H1 (cell line): ENCODE results near the gene MRC2. TPM values are rescaled to one million over a fixed set of nuclear protein-coding genes. Genes with fewer than 3 reads are reported as not detected.

ENCODE experiments used
- CTCF ChIA-PET: fragments of 300-600 bp; sonication (Branson Sonifier 250); formaldehyde crosslinking; loops from one replicate; lab custom pipeline; 2021; ENCODE audit not compliant: partially characterized antibody; lab: Charles Lee
- POLR2A ChIA-PET: fragments of 300-600 bp; sonication (Branson Sonifier 250); formaldehyde crosslinking; loops from one replicate; lab custom pipeline; 2021; ENCODE audit warnings: inconsistent platforms; ENCODE audit not compliant: partially characterized antibody; lab: Charles Lee
- DNase-seq, 2 experiments: peaks; one replicate each; pipeline versions ENCODE4 v3.0.0 to v3.0.0-alpha.2; 2010 to 2022; ENCODE audit warnings: low spot score in 2 of 2, low read depth in 1 of 2, mixed read lengths in 1 of 2
- FAIRE-seq: peaks from 2 replicates; lab custom pipeline; 2011; peaks lifted over from hg19 to GRCh38; lab: Jason Lieb, UNC
- H2AFZ ChIP-seq: 2 replicates; pipeline ENCODE4 v1.8.1; 2012; ENCODE audit warnings: low read length, inconsistent platforms
- H2AK5ac ChIP-seq: 2 replicates; pipeline ENCODE4 v1.6.1; 2013; ENCODE audit warnings: low read depth, low read length
- H2BK120ac ChIP-seq: replicated peaks from 2 replicates; pipeline ENCODE3; 2013; ENCODE audit warnings: low read depth, low read length, inconsistent platforms
- H2BK12ac ChIP-seq: 2 replicates; pipeline ENCODE4 v1.6.1; 2013; ENCODE audit warnings: low read depth, low read length
- H2BK15ac ChIP-seq: 2 replicates; pipeline ENCODE4 v1.6.1; 2013; ENCODE audit warnings: low read length
- H2BK20ac ChIP-seq: 2 replicates; pipeline ENCODE4 v1.6.1; 2013; ENCODE audit warnings: low read length
- H2BK5ac ChIP-seq: 2 replicates; pipeline ENCODE4 v1.6.1; 2013; ENCODE audit warnings: low read depth, low read length
- H3K14ac ChIP-seq: 2 replicates; pipeline ENCODE4 v1.6.1; 2013; ENCODE audit warnings: inconsistent platforms; ENCODE audit not compliant: insufficient read length
- H3K18ac ChIP-seq: 2 replicates; pipeline ENCODE4 v1.6.1; 2013; ENCODE audit warnings: low read length; ENCODE audit errors: extremely low read depth
- H3K23ac ChIP-seq: 2 replicates; pipeline ENCODE4 v1.6.1; 2013; ENCODE audit warnings: inconsistent platforms; ENCODE audit not compliant: insufficient read length
- H3K23me2 ChIP-seq: 2 replicates; pipeline ENCODE4 v1.6.1; 2013; ENCODE audit warnings: low read depth, low read length
- H3K27ac ChIP-seq: 2 replicates; pipeline ENCODE4 v1.6.1; 2011; ENCODE audit warnings: low read depth, low read length, inconsistent platforms
- H3K27me3 ChIP-seq, 4 experiments: replicated peaks in 1 of 4; 1 replicate in 1 of 4; 2 replicates in 3 of 4; pipeline versions ENCODE4 v1.6.1 to v1.8.1; 2011 to 2013; ENCODE audit warnings: low read length in 3 of 4, mild to moderate bottlenecking in 3 of 4, inconsistent platforms in 2 of 4, mixed read lengths in 2 of 4, moderate library complexity in 1 of 4; ENCODE audit not compliant: control insufficient read depth in 3 of 4, insufficient read depth in 3 of 4; ENCODE audit errors: extremely low read depth in 1 of 4
- H3K36me3 ChIP-seq, 4 experiments: 2 replicates each; pipeline versions ENCODE4 v1.6.1 to v1.8.1; 2011 to 2013; ENCODE audit warnings: mild to moderate bottlenecking in 4 of 4, low read length in 3 of 4, moderate library complexity in 2 of 4, control low read depth in 1 of 4, inconsistent platforms in 1 of 4; ENCODE audit not compliant: insufficient read depth in 4 of 4, control insufficient read depth in 2 of 4
- H3K4ac ChIP-seq: replicated peaks from 2 replicates; pipeline ENCODE3; 2013; ENCODE audit warnings: low read length, low read depth, mixed read lengths, inconsistent platforms; ENCODE audit not compliant: insufficient read length
- H3K4me1 ChIP-seq, 4 experiments: replicated peaks in 1 of 4; 1 replicate in 1 of 4; 2 replicates in 3 of 4; pipeline versions ENCODE4 v1.6.1 to v1.8.1; 2011 to 2013; ENCODE audit warnings: low read length in 3 of 4, inconsistent platforms in 2 of 4, mixed read lengths in 1 of 4; ENCODE audit not compliant: insufficient read depth in 4 of 4, control insufficient read depth in 3 of 4
- H3K4me2 ChIP-seq, 2 experiments: 2 replicates each; pipeline versions ENCODE4 v1.6.1 to v1.8.1; 2011 to 2013; ENCODE audit warnings: low read depth in 2 of 2, low read length in 2 of 2, control low read depth in 1 of 2, inconsistent platforms in 1 of 2, mild to moderate bottlenecking in 1 of 2; ENCODE audit not compliant: insufficient read depth in 1 of 2
- H3K4me3 ChIP-seq, 4 experiments: fragments of 200-600, 300-600 bp in 1 of 4; sonication (generic), shearing (Covaris generic), sonication (Bioruptor Twin) in 1 of 4; 2 replicates each; pipeline versions ENCODE4 v1.5.1 to v1.8.1; 2011 to 2016; ENCODE audit warnings: low read length in 4 of 4, low read depth in 3 of 4, control low read depth in 2 of 4, inconsistent platforms in 2 of 4, mild to moderate bottlenecking in 2 of 4, mixed read lengths in 1 of 4, moderate library complexity in 1 of 4; ENCODE audit not compliant: insufficient read depth in 2 of 4; ENCODE audit errors: extremely low read depth in 1 of 4
- H3K56ac ChIP-seq: replicated peaks from 2 replicates; pipeline ENCODE3; 2013; ENCODE audit warnings: low read depth, mild to moderate bottlenecking, mixed read lengths, low read length, inconsistent platforms; ENCODE audit not compliant: insufficient read length
- H3K79me1 ChIP-seq: 2 replicates; pipeline ENCODE4 v1.6.1; 2013; ENCODE audit warnings: low read depth, low read length, control low read depth
- H3K79me2 ChIP-seq, 2 experiments: 2 replicates each; pipeline versions ENCODE4 v1.6.1 to v1.8.1; 2012 to 2013; ENCODE audit warnings: low read length in 2 of 2, mild to moderate bottlenecking in 2 of 2, inconsistent platforms in 1 of 2; ENCODE audit not compliant: insufficient read depth in 2 of 2, control insufficient read depth in 1 of 2
- H3K9ac ChIP-seq, 4 experiments: replicated peaks in 1 of 4; 1 replicate in 1 of 4; 2 replicates in 3 of 4; pipeline versions ENCODE4 v1.6.1 to v1.8.1; 2011 to 2013; ENCODE audit warnings: low read depth in 3 of 4, low read length in 3 of 4, control low read depth in 2 of 4, mild to moderate bottlenecking in 2 of 4, moderate library complexity in 2 of 4, inconsistent platforms in 1 of 4; ENCODE audit errors: extremely low read depth in 1 of 4
- H3K9me3 ChIP-seq, 2 experiments: 2 replicates each; pipeline versions ENCODE4 v1.6.1 to v1.8.1; 2012 to 2013; ENCODE audit warnings: mild to moderate bottlenecking in 2 of 2, moderate library complexity in 2 of 2, control low read depth in 1 of 2, inconsistent platforms in 1 of 2, low read depth in 1 of 2, low read length in 1 of 2, mixed read lengths in 1 of 2; ENCODE audit not compliant: insufficient read depth in 2 of 2
- H4K20me1 ChIP-seq, 2 experiments: replicated peaks in 1 of 2; 2 replicates each; pipeline versions ENCODE3 to v1.8.1; 2011 to 2013; ENCODE audit warnings: inconsistent platforms in 2 of 2, low read length in 2 of 2, mild to moderate bottlenecking in 1 of 2; ENCODE audit not compliant: insufficient read depth in 2 of 2, control insufficient read depth in 1 of 2
- H4K5ac ChIP-seq: 2 replicates; pipeline ENCODE4 v1.6.1; 2013; ENCODE audit warnings: low read length, low read depth, mixed read lengths, inconsistent platforms; ENCODE audit not compliant: insufficient read length
- H4K8ac ChIP-seq: 2 replicates; pipeline ENCODE4 v1.8.0; 2013; ENCODE audit warnings: mild to moderate bottlenecking, moderate library complexity, low read length, inconsistent platforms; ENCODE audit not compliant: insufficient read depth; ENCODE audit errors: extremely low read depth
- H4K91ac ChIP-seq: replicated peaks from 2 replicates; pipeline ENCODE3; 2013; ENCODE audit warnings: low read length, mixed read lengths, inconsistent platforms; ENCODE audit not compliant: insufficient read length
- CTCF ChIP-seq, 3 experiments: IDR thresholded peaks; 1 replicate in 2 of 3; 2 replicates in 1 of 3; pipeline versions ENCODE4 v1.5.1 to v1.6.1; 2011; ENCODE audit warnings: low read length in 3 of 3, mild to moderate bottlenecking in 3 of 3, inconsistent platforms in 2 of 3, low read depth in 1 of 3, moderate library complexity in 1 of 3; ENCODE audit not compliant: insufficient read depth in 1 of 3; ENCODE audit errors: control extremely low read depth in 1 of 3
- EGR1 ChIP-seq: IDR thresholded peaks from 2 replicates; pipeline ENCODE4 v1.6.1; 2011; ENCODE audit warnings: low read depth, low read length, borderline replicate concordance
- RAD21 ChIP-seq, 2 experiments: IDR thresholded peaks in 1 of 2; conservative IDR thresholded peaks in 1 of 2; 2 replicates each; pipeline ENCODE4 v1.6.1; 2011; ENCODE audit warnings: low read depth in 2 of 2, low read length in 2 of 2, improper control_type of control experiment in 1 of 2, inconsistent platforms in 1 of 2, mild to moderate bottlenecking in 1 of 2, moderate library complexity in 1 of 2
- WGBS, 2 experiments: shearing (Covaris generic) in 1 of 2; methylation state at CpG; one replicate each; pipeline versions ENCODE4 v1.1.6 to v1.1.7; 2013 to 2015; ENCODE audit warnings: low lambda C conversion rate in 2 of 2, mixed read lengths in 2 of 2, inconsistent platforms in 1 of 2, low coverage in 1 of 2, missing lambda C conversion rate in 1 of 2; ENCODE audit not compliant: insufficient replicate concordance in 2 of 2, insufficient coverage in 1 of 2, insufficient read length in 1 of 2; ENCODE audit errors: extremely low coverage in 1 of 2, missing lambda C conversion rate in 1 of 2; 5-methylcytosine and 5-hydroxymethylcytosine counted together
- polyA plus RNA-seq, 7 experiments: library from polyadenylated mRNA; depleted of rRNA in 3 of 7; stranded (reverse) in 5 of 7; unstranded in 2 of 7; fragments of >200 nt in 5 of 7; fragments of 200-250 nt in 2 of 7; gene quantifications; 1 replicate in 5 of 7; 2 replicates in 1 of 7; 4 replicates in 1 of 7; pipeline versions ENCODE4 v1.2.1 to v1.2.3, GENCODE V29; 2011 to 2013; ENCODE audit warnings: missing spikeins in 2 of 7, mixed read lengths in 2 of 7
- total RNA-seq: library from RNA; stranded (reverse); fragmentation: NEBNext Ultra II Directional; extraction: Animal tissue kit (Norgen Biotek cat#: 25700); gene quantifications from 2 replicates; pipeline ENCODE4 v1.2.1, GENCODE V29; 2021

The MRC2 gene
- total and polyA plus RNA-seq, 2 of the 8 experiments (the other 6 are each of a cell fraction or from before 2014, with no cell fraction given): 7.0 to 24.2 TPM

- ChIA-PET CTCF (interaction anchor here (0.5 to 3.7 kb wide), 17 partner anchors 9 to 560 kb away, joined by 3 to 14 read pairs (median 5); partner anchors contain the start of gene METTL2A), POLR2A (interaction anchor here (0.7 to 1.9 kb wide), 3 partner anchors 9 to 1323 kb away, joined by 3 to 5 read pairs (median 3); no protein-coding TSS in a partner anchor)
- Histone ChIP-seq H4K91ac (no peak overlapping the region), H3K79me2 (no peaks in the 10 kb centered on the region), H4K8ac (no peak overlapping the region), H3K36me3 (no peaks in the 10 kb centered on the region), H2BK15ac (0 out of 2 replicates have a peak overlapping the region, but pooled peaks have one; percentile 31), H2BK120ac (no peak overlapping the region), H3K79me1 (peaks cover under 1% of the 10 kb centered on the region; the same call in 1 of the 2 replicates), H3K27me3 (no peaks in the 10 kb centered on the region), H3K9me3 (no peaks in the 10 kb centered on the region), H3K4me2 (no peak overlapping the region), H2BK5ac (no peak overlapping the region), H4K20me1 (no peaks in the 10 kb centered on the region), H3K23me2 (no peaks in the 10 kb centered on the region), H2BK20ac (no peak overlapping the region), H3K4me1 (peaks cover 0 to under 1% (median under 1%) of the 10 kb centered on the region in 4 experiments; a peak in 5 of 7 replicates), H2BK12ac (no peak overlapping the region), H3K9ac (no peak overlapping the region), H3K18ac (no peak overlapping the region), H4K5ac (no peak overlapping the region), H3K27ac (no peak overlapping the region), H2AFZ (no peak overlapping the region), H3K14ac (no peak overlapping the region), H3K56ac (no peak overlapping the region), H3K23ac (no peak overlapping the region), H3K4ac (no peak overlapping the region), H3K4me3 (no peak overlapping the region), H2AK5ac (0 out of 2 replicates have a peak overlapping the region, but pooled peaks have one; percentile 85)
- TF ChIP-seq EGR1 (no peak), CTCF (IDR thresholded peaks at IDR 0.05; ENCODE audit: control extremely low read depth in 1 of 3, insufficient read depth in 1 of 3, low read depth in 1 of 3, low read length in 3 of 3) (peak; percentile 36 to 52 (median 47); a peak in 3 of 4 replicates), RAD21 (IDR thresholded peaks at IDR 0.05 in 1 of 2, conservative IDR thresholded peaks at IDR 0.05 in 1 of 2; ENCODE audit: low read depth in 2 of 2, low read length in 2 of 2) (peak; percentile 42 to 49; a peak in 3 of 4 replicates)
- FAIRE-seq (no peak), DNase-seq (no peak)
- WGBS, 2 experiments: 75% methylated on average over 9 of the region's 9 CpGs; no CpG with 5 or more reads in 1 of the 2 experiments
Measured at GRCh38 chr17:62637809-62638208, 10.3 kb downstream of the MRC2 start.
